GM23338 (cell line): ENCODE measurements around the gene CATSPERD. TPM values are rescaled to one million over a fixed set of nuclear protein-coding genes. Genes with fewer than 3 reads are reported as not detected.
A peak's percentile ranks its signal among the peaks of the same experiment; 100 is the strongest.

Experiments used
- ATAC-seq: fragments of 200-7000 bp; cut with Tn5 transposase; 3 replicates; pipeline ENCODE4 v1.9.1; 2020
- DNase-seq: peaks from one replicate; pipeline ENCODE4 v3.0.0-alpha.2; 2015; ENCODE audit warnings: low spot score
- H2AFZ ChIP-seq: fragments of 200-600 bp; sonication (generic); 2 replicates; pipeline ENCODE4 v1.8.0; 2016; ENCODE audit warnings: antibody characterized with exemption, mild to moderate bottlenecking, moderate library complexity
- H3F3A ChIP-seq: fragments of 200-600 bp; sonication (generic); replicated peaks from 2 replicates; pipeline ENCODE4 v1.8.0; 2017; ENCODE audit warnings: antibody characterized with exemption, mixed run types, low read depth
- H3K27ac ChIP-seq: fragments of 200-600 bp; sonication (generic); 2 replicates; pipeline ENCODE4 v1.6.1; 2016; ENCODE audit warnings: low read depth
- H3K27me3 ChIP-seq: fragments of 200-600 bp; sonication (generic); 2 replicates; pipeline ENCODE4 v1.8.0; 2016; ENCODE audit warnings: mild to moderate bottlenecking, mixed run types, moderate library complexity; ENCODE audit not compliant: insufficient read depth
- H3K36me3 ChIP-seq: fragments of 200-600 bp; sonication (generic); 2 replicates; pipeline ENCODE4 v1.8.0; 2016; ENCODE audit warnings: mild to moderate bottlenecking; ENCODE audit not compliant: insufficient read depth
- H3K4me1 ChIP-seq: fragments of 200-600 bp; sonication (generic); 2 replicates; pipeline ENCODE4 v1.8.0; 2016; ENCODE audit warnings: mild to moderate bottlenecking, moderate library complexity; ENCODE audit not compliant: insufficient read depth
- H3K4me2 ChIP-seq: fragments of 200-600 bp; sonication (generic); 2 replicates; pipeline ENCODE4 v1.7.1; 2017; ENCODE audit warnings: mixed run types
- H3K4me3 ChIP-seq: fragments of 200-600 bp; sonication (generic); 2 replicates; pipeline ENCODE4 v1.6.1; 2016; ENCODE audit warnings: mixed run types
- H3K79me2 ChIP-seq: fragments of 200-600 bp; sonication (generic); replicated peaks from 2 replicates; pipeline ENCODE4 v1.8.0; 2017; ENCODE audit warnings: mild to moderate bottlenecking; ENCODE audit not compliant: insufficient read depth
- H3K9me2 ChIP-seq: fragments of 200-600 bp; sonication (generic); 2 replicates; pipeline ENCODE4 v1.8.0; 2017; ENCODE audit not compliant: insufficient read depth
- H4K20me1 ChIP-seq: fragments of 200-600 bp; sonication (generic); replicated peaks from 2 replicates; pipeline ENCODE4 v1.8.0; 2017; ENCODE audit warnings: mild to moderate bottlenecking; ENCODE audit not compliant: insufficient read depth
- H3K27ac Mint-ChIP-seq: 2 replicates; pipeline ENCODE4 v1.8.0; 2020; ENCODE audit warnings: inconsistent platforms, mild to moderate bottlenecking, moderate library complexity, mixed read lengths
- H3K27me3 Mint-ChIP-seq: 3 replicates; pipeline ENCODE4 v1.8.0; 2022; ENCODE audit warnings: low read depth, mild to moderate bottlenecking, moderate library complexity, mixed read lengths, inconsistent platforms; ENCODE audit not compliant: insufficient read depth, poor library complexity
- H3K36me3 Mint-ChIP-seq: 3 replicates; pipeline ENCODE4 v1.8.0; 2021; ENCODE audit warnings: low read depth, mild to moderate bottlenecking, inconsistent platforms, moderate library complexity, mixed read lengths
- H3K4me1 Mint-ChIP-seq: 3 replicates; pipeline ENCODE4 v1.8.0; 2020; ENCODE audit warnings: mild to moderate bottlenecking, inconsistent platforms, mixed read lengths
- H3K4me3 Mint-ChIP-seq: 3 replicates; pipeline ENCODE4 v1.8.0; 2021; ENCODE audit warnings: moderate library complexity, mild to moderate bottlenecking, inconsistent platforms, mixed read lengths
- H3K9me3 Mint-ChIP-seq: 3 replicates; pipeline ENCODE4 v1.8.0; 2020; ENCODE audit warnings: moderate library complexity, mild to moderate bottlenecking, inconsistent platforms, mixed read lengths
- CREB1 ChIP-seq: fragments of 250-450 bp; sonication (Bioruptor Pico); IDR thresholded peaks from 2 replicates; pipeline ENCODE4 v1.5.0; 2020; ENCODE audit warnings: low read depth, mild to moderate bottlenecking, moderate library complexity
- CTCF ChIP-seq, 2 experiments: fragments of 200-600 bp in 1 of 2; sonication (generic) in 1 of 2; conservative IDR thresholded peaks; 2 replicates each; pipeline versions ENCODE4 v1.5.1 to v1.6.1; 2016 to 2017; ENCODE audit warnings: antibody characterized with exemption in 2 of 2, low read depth in 2 of 2, mild to moderate bottlenecking in 2 of 2, moderate library complexity in 1 of 2
- ETS1 ChIP-seq: IDR thresholded peaks from 2 replicates; pipeline ENCODE4 v1.6.1; 2016; ENCODE audit warnings: antibody characterized with exemption
- EZH2 ChIP-seq: fragments of 200-600 bp; sonication (generic); IDR thresholded peaks from one replicate; pipeline ENCODE4 v1.8.0; 2017; ENCODE audit warnings: antibody characterized with exemption, mild to moderate bottlenecking, low read depth; ENCODE audit not compliant: unreplicated experiment
- EZH2phosphoT487 ChIP-seq: fragments of 200-600 bp; sonication (generic); IDR thresholded peaks from one replicate; pipeline ENCODE4 v1.8.1; 2018; ENCODE audit warnings: antibody characterized with exemption; ENCODE audit not compliant: unreplicated experiment
- JUNB ChIP-seq: IDR thresholded peaks from one replicate; pipeline ENCODE4 v1.6.1; 2016; ENCODE audit warnings: antibody characterized with exemption; ENCODE audit not compliant: unreplicated experiment
- NANOG ChIP-seq: IDR thresholded peaks from 2 replicates; pipeline ENCODE4 v1.6.1; 2016; ENCODE audit warnings: antibody characterized with exemption, borderline replicate concordance
- STAT1 ChIP-seq: IDR thresholded peaks from one replicate; pipeline ENCODE4 v1.6.1; 2016; ENCODE audit warnings: antibody characterized with exemption; ENCODE audit not compliant: unreplicated experiment
- ZNF331 ChIP-seq: fragments of 250-450 bp; sonication (Bioruptor Pico); IDR thresholded peaks from 2 replicates; pipeline ENCODE4 v1.5.0; 2020; ENCODE audit warnings: low read depth, mild to moderate bottlenecking, moderate library complexity
- polyA plus RNA-seq: library from polyadenylated mRNA; unstranded; fragments of >200 nt; fragmentation: Nextera tagmentation; extraction: Ambion mirVana; gene quantifications from 2 replicates; pipeline ENCODE4 v1.2.1, GENCODE V29; 2016
- total RNA-seq: library from RNA; depleted of rRNA; stranded (reverse); fragments of >200 nt; shearing (Covaris generic); gene quantifications from 2 replicates; pipeline ENCODE4 v1.2.3, GENCODE V29; 2014

Gene CATSPERD
- total and polyA plus RNA-seq, 2 experiments from 2014 or later: 0.17 TPM; not detected in 1

GRCh38 chr19:5683177-5683886 lies 37.1 kb upstream of the CATSPERD start:
- H3K27ac Mint-ChIP-seq: no peak overlapping the region; the same call in 1 of the 2 replicates
- H3K4me1 ChIP-seq: peaks cover 2% of the 10 kb centered on the region; the same call in 1 of the 2 replicates
- no peaks in the 10 kb centered on the region for H3K36me3 ChIP-seq
- no peak overlapping the region for H2AFZ ChIP-seq
- no peak overlapping the region for H3K4me2 ChIP-seq
- peaks cover 16% of the 10 kb centered on the region for H3K4me1 Mint-ChIP-seq
- peak overlapping the region; percentile 17; the same call in 2 of the 3 replicates for H3K4me3 Mint-ChIP-seq
- 0 out of 2 replicates have a peak, but pooled peaks cover 8% of the 10 kb centered on the region for H3F3A ChIP-seq
- no peak for TF ChIP-seq CREB1 (CRISPR knock-in tag)
- TF ChIP-seq NANOG: no peak
- TF ChIP-seq STAT1: no peak
- TF ChIP-seq ETS1: no peak
- TF ChIP-seq EZH2phosphoT487: no peak
- no peak for TF ChIP-seq ZNF331 (CRISPR knock-in tag)
- TF ChIP-seq EZH2: no peak
- TF ChIP-seq CTCF (conservative IDR thresholded peaks at IDR 0.05; ENCODE audit: low read depth in 2 of 2): no peak
- no peak for TF ChIP-seq JUNB
- no peaks in the 10 kb centered on the region for H3K27me3 ChIP-seq
- 0 out of 2 replicates have a peak, but pooled peaks cover 4% of the 10 kb centered on the region for H4K20me1 ChIP-seq
- H3K79me2 ChIP-seq: no peaks in the 10 kb centered on the region
- no peaks in the 10 kb centered on the region; the same call in 1 of the 3 replicates for H3K36me3 Mint-ChIP-seq
- peaks cover 7% of the 10 kb centered on the region for H3K9me2 ChIP-seq
- no peak overlapping the region for H3K4me3 ChIP-seq
- ATAC-seq (no peak), DNase-seq (no peak)
- peaks cover 32% of the 10 kb centered on the region for H3K27me3 Mint-ChIP-seq
- H3K9me3 Mint-ChIP-seq: no peaks in the 10 kb centered on the region
- H3K27ac ChIP-seq: no peak overlapping the region

GRCh38 chr19:5684694-5685430 lies 35.6 kb upstream of the CATSPERD start:
- Histone ChIP-seq H3F3A (peaks cover 9% of the 10 kb centered on the region; the same call in 1 of the 2 replicates), H3K27me3 (no peaks in the 10 kb centered on the region), H4K20me1 (0 out of 2 replicates have a peak, but pooled peaks cover 4% of the 10 kb centered on the region), H3K4me1 (peaks cover 2% of the 10 kb centered on the region; the same call in 1 of the 2 replicates), H2AFZ (no peak overlapping the region), H3K79me2 (no peaks in the 10 kb centered on the region), H3K9me2 (peaks cover 7% of the 10 kb centered on the region), H3K36me3 (no peaks in the 10 kb centered on the region), H3K4me3 (no peak overlapping the region), H3K27ac (no peak overlapping the region), H3K4me2 (no peak overlapping the region)
- TF ChIP-seq STAT1: no peak
- ATAC-seq (no peak), DNase-seq (no peak)
- H3K36me3 Mint-ChIP-seq: peaks cover 2% of the 10 kb centered on the region; the same call in 2 of the 3 replicates
- 0 out of 3 replicates have a peak, but pooled peaks cover 2% of the 10 kb centered on the region for H3K9me3 Mint-ChIP-seq
- no peak overlapping the region for H3K27ac Mint-ChIP-seq
- H3K4me1 Mint-ChIP-seq: peaks cover 11% of the 10 kb centered on the region
- H3K27me3 Mint-ChIP-seq: peaks cover 33% of the 10 kb centered on the region
- no peak overlapping the region for H3K4me3 Mint-ChIP-seq
